GM12892 (cell line): ENCODE measurements around the gene TCF15.
"Not testable (repeated sequence)": the region's sequence is repeated elsewhere in the genome, so short reads cannot be mapped to it uniquely, and the experiment has no call there.

Experiments used
- DNase-seq: peaks from one replicate; pipeline ENCODE4 v3.0.0; 2011; ENCODE audit not compliant: insufficient read length
- FAIRE-seq: peaks from 2 replicates; lab custom pipeline; 2011; peaks lifted over from hg19 to GRCh38; lab: Jason Lieb, UNC
- POLR2A ChIP-seq: IDR thresholded peaks from 2 replicates; pipeline ENCODE4 v1.6.1; 2011; ENCODE audit warnings: low read depth, low read length, control low read depth
- POLR2AphosphoS5 ChIP-seq: IDR thresholded peaks from 2 replicates; pipeline ENCODE4 v1.6.1; 2011; ENCODE audit warnings: low read depth, low read length, control low read depth
- TAF1 ChIP-seq: IDR thresholded peaks from 2 replicates; pipeline ENCODE4 v1.6.1; 2011; ENCODE audit warnings: low read depth, mild to moderate bottlenecking, control low read depth, low read length, borderline replicate concordance

Gene TCF15

GRCh38 chr20:650281-650680 lies 40.2 kb upstream of the TCF15 start:
- no peak for TF ChIP-seq POLR2A
- no peak for TF ChIP-seq POLR2AphosphoS5
- no peak for TF ChIP-seq TAF1
- DNase-seq: no peak
- FAIRE-seq: no peak

GRCh38 chr20:647479-648019 lies 37.4 kb upstream of the TCF15 start:
- DNase-seq (no peak), FAIRE-seq (no peak)
- TF ChIP-seq POLR2A (no peak), POLR2AphosphoS5 (no peak), TAF1 (no peak)

- FAIRE-seq: no peak
- no peak for DNase-seq
- no peak for TF ChIP-seq POLR2A
- TF ChIP-seq TAF1: no peak
- TF ChIP-seq POLR2AphosphoS5: 0 out of 2 replicates have a peak, but pooled peaks have one; percentile 46
Observed at GRCh38 chr20:646868-647233, 36.7 kb upstream of the TCF15 start.

- no peak for FAIRE-seq
- TF ChIP-seq POLR2A: no peak
- no peak for TF ChIP-seq POLR2AphosphoS5
- no peak for TF ChIP-seq TAF1
Observed at GRCh38 chr20:646107-646867, 36.2 kb upstream of the TCF15 start.

GRCh38 chr20:645318-646106 lies 35.4 kb upstream of the TCF15 start:
- DNase-seq (peak; percentile 85), FAIRE-seq (peak; percentile 97)
- TF ChIP-seq POLR2AphosphoS5: no peak
- TF ChIP-seq POLR2A: no peak
- no peak for TF ChIP-seq TAF1

More at GRCh38 chr20:646107-646867, 36.2 kb upstream of the TCF15 start:
- no peak for DNase-seq

- TF ChIP-seq TAF1 (no peak), POLR2A (no peak), POLR2AphosphoS5 (no peak)
- no peak for FAIRE-seq
- no peak for DNase-seq
Observed at GRCh38 chr20:644692-645317, 34.7 kb upstream of the TCF15 start.

GRCh38 chr20:642398-643174 lies 32.5 kb upstream of the TCF15 start:
- DNase-seq: no peak
- TF ChIP-seq POLR2AphosphoS5 (no peak), TAF1 (no peak), POLR2A (no peak)
- no peak for FAIRE-seq

- DNase-seq, FAIRE-seq: not testable (repeated sequence)
Observed at GRCh38 chr20:642013-642397, 31.9 kb upstream of the TCF15 start.

- no peak for TF ChIP-seq POLR2AphosphoS5
- no peak for TF ChIP-seq TAF1
- no peak for TF ChIP-seq POLR2A
- no peak for DNase-seq
- FAIRE-seq: no peak
Observed at GRCh38 chr20:641516-641875, 31.4 kb upstream of the TCF15 start.

GRCh38 chr20:640674-641515 lies 30.8 kb upstream of the TCF15 start:
- no peak for TF ChIP-seq POLR2A
- no peak for TF ChIP-seq POLR2AphosphoS5
- TF ChIP-seq TAF1: no peak
- no peak for DNase-seq
- FAIRE-seq: no peak
